Caco-2 (cell line): ENCODE results near the gene SS18. TPM values are rescaled to one million over a fixed set of nuclear protein-coding genes. Genes with fewer than 3 reads are reported as not detected.

ENCODE experiments used
- BruUV-seq: library from RNA; stranded (reverse); fragments of 400-500 nt; replicated peaks from 2 replicates; lab custom pipeline; 2021; lab: Mats Ljungman, UMichigan
- CTCF ChIA-PET: fragments of 300-600 bp; sonication (Branson Sonifier 250); formaldehyde crosslinking; loops from one replicate; lab custom pipeline; 2022; ENCODE audit warnings: antibody characterized with exemption; lab: Charles Lee
- POLR2A ChIA-PET: fragments of 300-600 bp; sonication (Branson Sonifier 250); formaldehyde crosslinking; loops from one replicate; lab custom pipeline; 2022; ENCODE audit warnings: antibody characterized with exemption; lab: Charles Lee
- DNase-seq, 2 experiments: peaks; one replicate each; pipeline versions ENCODE4 v3.0.0 to v3.0.0-alpha.2; 2020 to 2022
- H3K27me3 ChIP-seq: replicated peaks from 2 replicates; pipeline ENCODE4 v1.6.0; 2011; ENCODE audit warnings: low read length; ENCODE audit not compliant: control insufficient read depth, insufficient read depth
- H3K36me3 ChIP-seq: 2 replicates; pipeline ENCODE4 v1.5.1; 2011; ENCODE audit warnings: low read length; ENCODE audit not compliant: control insufficient read depth, insufficient read depth
- H3K4me1 ChIP-seq: fragments of 250-450 bp; sonication (Bioruptor Pico); 2 replicates; pipeline ENCODE4 v1.5.1; 2020; ENCODE audit warnings: mild to moderate bottlenecking
- H3K4me3 ChIP-seq: 2 replicates; pipeline ENCODE4 v1.5.1; 2011; ENCODE audit warnings: low read depth, mild to moderate bottlenecking, control low read depth, low read length
- H3K9me3 ChIP-seq: fragments of 250-450 bp; sonication (Bioruptor Pico); 2 replicates; pipeline ENCODE4 v1.5.1; 2020; ENCODE audit warnings: mild to moderate bottlenecking, moderate library complexity
- H3K27ac Mint-ChIP-seq: one replicate; pipeline ENCODE4 v1.8.0; 2022; ENCODE audit warnings: mixed read lengths; ENCODE audit not compliant: unreplicated experiment
- H3K27me3 Mint-ChIP-seq: one replicate; pipeline ENCODE4 v1.8.0; 2022; ENCODE audit warnings: mixed read lengths; ENCODE audit not compliant: insufficient read depth, unreplicated experiment
- H3K36me3 Mint-ChIP-seq: one replicate; pipeline ENCODE4 v1.8.0; 2022; ENCODE audit warnings: mild to moderate bottlenecking, mixed read lengths; ENCODE audit not compliant: insufficient read depth, unreplicated experiment
- H3K4me1 Mint-ChIP-seq: one replicate; pipeline ENCODE4 v1.8.0; 2022; ENCODE audit warnings: low read depth, mixed read lengths; ENCODE audit not compliant: unreplicated experiment
- H3K4me3 Mint-ChIP-seq: one replicate; pipeline ENCODE4 v1.8.0; 2022; ENCODE audit warnings: mild to moderate bottlenecking, moderate library complexity, mixed read lengths; ENCODE audit not compliant: unreplicated experiment
- H3K9me3 Mint-ChIP-seq: one replicate; pipeline ENCODE4 v1.8.0; 2022; ENCODE audit warnings: mixed read lengths; ENCODE audit not compliant: unreplicated experiment
- CTCF ChIP-seq, 2 experiments: fragments of 200-600 bp in 1 of 2; IDR thresholded peaks; 1 replicate in 1 of 2; 2 replicates in 1 of 2; pipeline versions ENCODE4 v1.5.1 to v1.8.0; 2011 to 2022; ENCODE audit warnings: antibody characterized with exemption in 1 of 2, control low read depth in 1 of 2, inconsistent platforms in 1 of 2, low read depth in 1 of 2, low read length in 1 of 2, mild to moderate bottlenecking in 1 of 2, moderate library complexity in 1 of 2; ENCODE audit not compliant: insufficient read depth in 1 of 2, severe bottlenecking in 1 of 2, unreplicated experiment in 1 of 2
- intact Hi-C: fragments of 100-400 bp; cut with micrococcal nuclease; formaldehyde crosslinking; loops from one replicate; pipeline ENCODE4 v1.10.0; 2022; ENCODE audit not compliant: unreplicated experiment
- total RNA-seq: library from RNA; stranded (reverse); gene quantifications from 2 replicates; pipeline ENCODE4 v1.2.3, GENCODE V29; 2022

The SS18 gene
- total RNA-seq, 1 experiment from 2014 or later = 34.6 TPM

DNA sequence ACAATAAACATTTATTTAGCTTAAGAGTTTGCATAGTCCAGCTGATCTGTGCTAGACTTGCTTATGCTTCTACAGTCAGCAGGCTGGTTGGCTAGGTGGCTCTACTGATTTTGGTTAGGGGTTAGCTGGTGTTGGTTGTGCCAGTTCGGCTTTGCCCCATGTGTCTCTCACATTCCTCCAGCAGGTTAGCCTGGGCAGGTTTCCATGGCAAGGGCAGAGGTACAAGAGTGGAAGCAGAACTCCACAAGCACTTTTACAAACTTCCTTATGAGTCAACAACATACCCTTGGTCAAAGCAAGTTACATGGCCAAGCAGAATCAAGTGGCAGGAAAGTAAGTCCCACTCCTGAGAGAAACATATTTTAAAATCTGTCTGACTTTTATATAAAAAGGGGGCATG lies 82.3 kb downstream of the SS18 start:
- Mint-ChIP-seq H3K27me3 (no peaks in the 10 kb centered on the region), H3K36me3 (no peaks in the 10 kb centered on the region), H3K4me3 (no peak overlapping the region), H3K4me1 (no peaks in the 10 kb centered on the region), H3K9me3 (no peaks in the 10 kb centered on the region), H3K27ac (no peak overlapping the region)
- Histone ChIP-seq H3K27me3 (no peaks in the 10 kb centered on the region), H3K4me3 (no peak overlapping the region), H3K4me1 (no peaks in the 10 kb centered on the region), H3K36me3 (no peaks in the 10 kb centered on the region), H3K9me3 (no peaks in the 10 kb centered on the region)
- ChIA-PET POLR2A (no interaction called here), CTCF (no interaction called here)
- no peak for TF ChIP-seq CTCF (IDR thresholded peaks at IDR 0.05; ENCODE audit: insufficient read depth in 1 of 2, low read depth in 1 of 2, low read length in 1 of 2, severe bottlenecking in 1 of 2, unreplicated experiment in 1 of 2)
- intact Hi-C loops = no loop called here
- no peak for DNase-seq
- no TSS peak for BruUV-seq

GRCh38 chr18:26005950-26006349 lies 84.5 kb downstream of the SS18 start:
- Mint-ChIP-seq H3K27ac (no peak overlapping the region), H3K36me3 (no peaks in the 10 kb centered on the region), H3K4me3 (no peak overlapping the region), H3K27me3 (no peaks in the 10 kb centered on the region), H3K4me1 (no peaks in the 10 kb centered on the region), H3K9me3 (no peaks in the 10 kb centered on the region)
- intact Hi-C loops = no loop called here
- ChIA-PET POLR2A (no interaction called here), CTCF (no interaction called here)
- no peaks in the 10 kb centered on the region for H3K36me3 ChIP-seq
- no peak for TF ChIP-seq CTCF (IDR thresholded peaks at IDR 0.05; ENCODE audit: insufficient read depth in 1 of 2, low read depth in 1 of 2, low read length in 1 of 2, severe bottlenecking in 1 of 2, unreplicated experiment in 1 of 2)
- no peak for DNase-seq
- no TSS peak for BruUV-seq
- no peaks in the 10 kb centered on the region for H3K4me1 ChIP-seq
- H3K27me3 ChIP-seq = no peaks in the 10 kb centered on the region
- H3K9me3 ChIP-seq = no peaks in the 10 kb centered on the region
- H3K4me3 ChIP-seq = no peak overlapping the region

- Mint-ChIP-seq H3K4me3 (no peak overlapping the region), H3K36me3 (no peaks in the 10 kb centered on the region), H3K27ac (no peak overlapping the region), H3K9me3 (no peaks in the 10 kb centered on the region), H3K4me1 (no peaks in the 10 kb centered on the region), H3K27me3 (no peaks in the 10 kb centered on the region)
- POLR2A ChIA-PET = no interaction called here
- no peaks in the 10 kb centered on the region for H3K9me3 ChIP-seq
- no peak for TF ChIP-seq CTCF (IDR thresholded peaks at IDR 0.05; ENCODE audit: insufficient read depth in 1 of 2, low read depth in 1 of 2, low read length in 1 of 2, severe bottlenecking in 1 of 2, unreplicated experiment in 1 of 2)
- no TSS peak for BruUV-seq
- H3K4me1 ChIP-seq = no peaks in the 10 kb centered on the region
- no peaks in the 10 kb centered on the region for H3K27me3 ChIP-seq
- CTCF ChIA-PET = no interaction called here
- intact Hi-C loops = no loop called here
- H3K36me3 ChIP-seq = no peaks in the 10 kb centered on the region
- no peak overlapping the region for H3K4me3 ChIP-seq
- DNase-seq = no peak
Observed at GRCh38 chr18:26004832-26005231, 85.6 kb downstream of the SS18 start.
